Uterus (tissue), 4 donors: ENCODE data around the gene GYPC. TPM values are rescaled to one million over a fixed set of nuclear protein-coding genes. Genes with fewer than 3 reads are reported as not detected.

Source experiments
- DNase-seq, 2 donors: peaks; one replicate each; pipeline ENCODE4 v3.0.0-alpha.2; 2019 to 2020
- H3K27ac ChIP-seq, 2 donors: fragments of 200-600 bp; sonication (generic); 1 replicate in 1 of 2; 2 replicates in 1 of 2; pipeline ENCODE4 v1.5.1; 2016 to 2018
- H3K27me3 ChIP-seq, 2 donors: fragments of 200-600 bp; sonication (generic); one replicate each; pipeline ENCODE4 v1.5.1; 2018 to 2019; ENCODE audit warnings: control low read depth in 1 of 2
- H3K36me3 ChIP-seq, 2 donors: fragments of 200-600 bp; sonication (generic); one replicate each; pipeline ENCODE4 v1.5.1; 2019; ENCODE audit warnings: control low read depth in 1 of 2
- H3K4me1 ChIP-seq, 2 donors: fragments of 200-600 bp; sonication (generic); one replicate each; pipeline ENCODE4 v1.5.1; 2018 to 2019; ENCODE audit warnings: control low read depth in 1 of 2
- H3K4me3 ChIP-seq, 2 donors: fragments of 200-600 bp; sonication (generic); 1 replicate in 1 of 2; 2 replicates in 1 of 2; pipeline ENCODE4 v1.5.1; 2018 to 2019; ENCODE audit warnings: mild to moderate bottlenecking in 1 of 2
- H3K9me3 ChIP-seq, 2 donors: fragments of 200-600 bp; sonication (generic); one replicate each; pipeline ENCODE4 v1.5.1; 2019; ENCODE audit warnings: control low read depth in 1 of 2
- POLR2A ChIP-seq, 2 donors: fragments of 450-650 bp; IDR thresholded peaks; one replicate each; pipeline ENCODE4 v1.6.1; 2016; ENCODE audit warnings: antibody characterized with exemption in 2 of 2, mild to moderate bottlenecking in 1 of 2, moderate library complexity in 1 of 2
- intact Hi-C: fragments of 100-400 bp; cut with DNase I; formaldehyde crosslinking; loops from one replicate; pipeline ENCODE4 v1.15.1; 2023; ENCODE audit warnings: low total_unique reads
- total RNA-seq, 4 donors: library from RNA; depleted of rRNA in 3 of 4; stranded (reverse); fragments of >200 nt in 3 of 4; gene quantifications; one replicate each; pipeline versions ENCODE4 v1.1.0 to v1.2.4, GENCODE V29; 2014 to 2023
- TF ChIP-seq, protein P1 (sequence below), 4 experiments: fragments of 200-600 bp in 2 of 4; fragments of 450-650 bp in 2 of 4; sonication (generic) in 2 of 4; IDR thresholded peaks; one replicate each; pipeline ENCODE4 v1.5.1; 2016 to 2019; ENCODE audit warnings: antibody characterized with exemption in 4 of 4, mild to moderate bottlenecking in 2 of 4, moderate library complexity in 1 of 4
- donor health status: DM: yes; HTN: yes; CAD: no.

GYPC gene
- total RNA-seq, 4 donors from 2014 or later, result 35.1 to 75.0 (median 57.8) TPM

DNA sequence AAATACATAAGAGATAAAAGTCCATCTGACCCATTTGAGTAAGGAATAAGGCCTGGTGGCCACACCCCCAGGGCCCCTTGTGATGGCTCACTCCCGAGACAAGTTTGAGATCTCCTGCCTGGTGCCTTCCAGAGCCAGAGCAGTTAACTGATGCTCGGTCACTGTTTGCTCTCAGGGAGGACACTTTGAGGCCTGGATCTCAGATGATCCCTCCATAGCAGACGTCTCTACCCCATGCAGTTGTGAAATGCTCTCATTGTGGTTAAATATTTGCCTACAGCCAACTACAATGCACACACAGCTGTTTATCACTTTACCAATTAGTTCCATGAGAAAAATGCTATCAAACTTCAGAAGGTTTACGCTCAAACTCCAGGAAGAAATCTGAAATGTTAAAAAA lies 12.3 kb downstream of the GYPC start:
- DNase-seq, result no peak
- Histone ChIP-seq H3K36me3 (no peaks in the 10 kb centered on the region), H3K27ac (no peak overlapping the region), H3K4me1 (peaks cover 0 to 14% of the 10 kb centered on the region in 2 donors), H3K9me3 (no peaks in the 10 kb centered on the region), H3K27me3 (no peaks in the 10 kb centered on the region), H3K4me3 (no peak overlapping the region)
- TF ChIP-seq POLR2A (IDR thresholded peaks at IDR 0.05), result no peak
- TF ChIP-seq, protein P1, sequence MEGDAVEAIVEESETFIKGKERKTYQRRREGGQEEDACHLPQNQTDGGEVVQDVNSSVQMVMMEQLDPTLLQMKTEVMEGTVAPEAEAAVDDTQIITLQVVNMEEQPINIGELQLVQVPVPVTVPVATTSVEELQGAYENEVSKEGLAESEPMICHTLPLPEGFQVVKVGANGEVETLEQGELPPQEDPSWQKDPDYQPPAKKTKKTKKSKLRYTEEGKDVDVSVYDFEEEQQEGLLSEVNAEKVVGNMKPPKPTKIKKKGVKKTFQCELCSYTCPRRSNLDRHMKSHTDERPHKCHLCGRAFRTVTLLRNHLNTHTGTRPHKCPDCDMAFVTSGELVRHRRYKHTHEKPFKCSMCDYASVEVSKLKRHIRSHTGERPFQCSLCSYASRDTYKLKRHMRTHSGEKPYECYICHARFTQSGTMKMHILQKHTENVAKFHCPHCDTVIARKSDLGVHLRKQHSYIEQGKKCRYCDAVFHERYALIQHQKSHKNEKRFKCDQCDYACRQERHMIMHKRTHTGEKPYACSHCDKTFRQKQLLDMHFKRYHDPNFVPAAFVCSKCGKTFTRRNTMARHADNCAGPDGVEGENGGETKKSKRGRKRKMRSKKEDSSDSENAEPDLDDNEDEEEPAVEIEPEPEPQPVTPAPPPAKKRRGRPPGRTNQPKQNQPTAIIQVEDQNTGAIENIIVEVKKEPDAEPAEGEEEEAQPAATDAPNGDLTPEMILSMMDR (IDR thresholded peaks at IDR 0.05), result no peak
- intact Hi-C loops, result no loop called here

DNA sequence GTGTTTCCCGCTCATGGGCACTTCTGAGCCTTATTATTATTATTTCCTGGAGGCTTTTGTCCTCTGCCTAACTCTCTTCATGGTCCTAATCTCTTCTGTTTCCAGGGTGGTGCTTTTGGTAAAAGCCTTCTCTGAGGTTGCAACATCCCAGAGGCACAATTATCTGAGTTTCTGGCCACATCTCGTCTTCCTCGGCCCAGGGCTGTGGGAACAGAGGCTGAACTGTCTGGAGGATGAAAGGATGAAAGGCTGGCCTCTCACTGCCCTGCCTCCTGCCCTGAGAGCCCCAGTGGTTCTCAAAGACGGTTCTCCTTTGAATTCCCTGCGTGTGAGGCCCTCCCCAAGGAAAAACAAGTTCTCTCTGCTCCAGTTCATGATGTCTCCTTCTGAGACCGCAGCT lies 13.8 kb downstream of the GYPC start:
- H3K4me3 ChIP-seq, result no peak overlapping the region
- H3K27me3 ChIP-seq, result no peaks in the 10 kb centered on the region
- H3K9me3 ChIP-seq, result no peaks in the 10 kb centered on the region
- no peaks in the 10 kb centered on the region for H3K36me3 ChIP-seq
- peaks cover 0 to 10% of the 10 kb centered on the region in 2 donors for H3K4me1 ChIP-seq
- peak overlapping the region in 1 of 2 donors; percentile 2 for H3K27ac ChIP-seq
- intact Hi-C loops, result no loop called here
- DNase-seq, result no peak
- no peak for TF ChIP-seq POLR2A (IDR thresholded peaks at IDR 0.05)
- TF ChIP-seq, protein P1 (IDR thresholded peaks at IDR 0.05), result no peak

DNA sequence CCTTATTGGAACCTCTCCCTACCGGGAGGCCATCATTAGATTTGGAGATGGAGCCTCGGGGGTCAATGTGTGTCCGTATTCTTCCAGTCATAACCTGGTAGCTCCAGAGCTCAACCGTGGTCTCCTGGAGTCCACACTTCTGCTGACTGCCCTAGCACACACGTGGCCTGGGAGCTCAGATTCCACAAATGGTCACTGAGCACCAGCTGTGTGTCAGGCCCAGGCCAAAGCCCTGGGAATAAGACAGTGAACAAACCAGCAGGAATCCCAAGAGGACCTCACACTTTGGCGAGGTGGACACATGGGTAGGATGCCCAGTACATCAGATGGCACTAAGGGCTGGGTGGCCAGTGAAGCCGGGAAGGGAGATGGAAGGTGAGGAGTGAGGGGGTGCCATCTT lies 15.5 kb downstream of the GYPC start:
- H3K36me3 ChIP-seq, result no peaks in the 10 kb centered on the region
- H3K27me3 ChIP-seq, result no peaks in the 10 kb centered on the region
- H3K4me3 ChIP-seq, result no peak overlapping the region
- H3K27ac ChIP-seq, result no peak overlapping the region
- intact Hi-C loops, result no loop called here
- TF ChIP-seq, protein P1 (IDR thresholded peaks at IDR 0.05), result no peak
- TF ChIP-seq POLR2A (IDR thresholded peaks at IDR 0.05), result no peak
- no peak for DNase-seq
- H3K9me3 ChIP-seq, result peaks cover 0 to 14% of the 10 kb centered on the region in 2 donors
- no peaks in the 10 kb centered on the region for H3K4me1 ChIP-seq

DNA sequence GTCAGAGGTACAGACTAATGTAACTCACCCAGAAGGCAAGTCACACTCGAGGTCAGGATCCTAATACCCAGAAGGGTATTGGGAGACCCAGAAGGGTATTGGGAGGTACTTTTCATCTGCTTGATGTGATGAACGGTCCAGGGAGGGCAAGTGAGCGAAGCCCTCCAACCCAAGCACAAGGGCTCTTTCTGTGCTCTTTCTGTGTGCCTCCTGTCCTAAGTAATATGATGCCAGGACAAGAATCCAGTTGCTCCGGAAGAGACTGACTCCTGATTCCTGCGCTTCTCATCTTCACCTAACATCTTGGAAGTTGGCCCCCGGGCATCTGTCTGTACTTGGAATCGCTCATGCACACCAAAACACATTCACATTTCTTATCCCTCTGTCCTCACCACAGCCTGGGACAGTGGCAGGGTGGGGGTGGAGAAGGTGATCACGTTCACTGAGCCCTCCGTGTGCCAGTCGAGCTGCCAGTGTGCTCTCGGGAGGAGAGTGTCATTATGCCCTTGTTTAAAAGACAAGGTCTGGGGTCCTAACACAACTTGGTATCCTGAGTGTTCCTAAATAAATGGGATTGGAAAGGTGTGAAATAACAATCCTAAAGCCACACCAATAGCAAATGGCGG lies 17.1 kb downstream of the GYPC start:
- no peaks in the 10 kb centered on the region for H3K36me3 ChIP-seq
- intact Hi-C loops, result no loop called here
- peaks cover 0 to 14% of the 10 kb centered on the region in 2 donors for H3K9me3 ChIP-seq
- DNase-seq, result no peak
- no peaks in the 10 kb centered on the region for H3K27me3 ChIP-seq
- no peaks in the 10 kb centered on the region for H3K4me1 ChIP-seq
- no peak for TF ChIP-seq POLR2A (IDR thresholded peaks at IDR 0.05)
- TF ChIP-seq, protein P1 (IDR thresholded peaks at IDR 0.05), result no peak
- no peak overlapping the region for H3K4me3 ChIP-seq
- H3K27ac ChIP-seq, result no peak overlapping the region

DNA sequence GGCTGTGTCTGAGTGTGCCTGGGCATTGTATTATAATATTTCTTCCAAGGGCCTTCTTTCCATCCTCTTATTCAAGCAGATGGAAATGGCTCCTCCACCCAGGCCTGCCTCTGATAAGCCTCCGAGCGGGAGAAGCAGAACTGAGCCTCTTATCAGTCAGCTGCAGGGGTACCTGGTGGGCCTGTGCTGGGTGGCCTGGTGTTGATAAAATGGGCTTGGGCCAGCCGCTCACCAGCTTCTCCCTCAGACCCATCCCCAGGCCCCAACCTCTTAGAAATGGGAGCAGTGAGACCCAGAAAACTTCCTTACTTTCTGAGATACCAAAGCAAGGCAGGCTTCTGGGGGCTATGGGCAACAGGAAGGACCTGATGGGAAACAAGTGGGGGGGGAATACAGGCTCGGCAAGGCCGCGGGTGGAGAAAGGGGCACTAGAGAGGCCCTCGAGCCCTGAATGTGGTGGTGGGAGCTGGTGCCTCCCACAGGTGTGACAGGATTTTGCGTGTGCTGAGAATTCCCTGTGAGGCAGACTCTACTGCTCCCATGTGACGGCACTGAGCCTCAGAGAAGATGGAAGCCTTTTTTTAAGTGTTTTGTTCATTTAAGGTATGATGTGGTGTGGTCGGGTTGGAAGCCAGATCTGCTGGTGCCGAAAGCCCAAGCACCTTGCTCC lies 18.3 kb downstream of the GYPC start:
- Histone ChIP-seq H3K36me3 (no peaks in the 10 kb centered on the region), H3K4me3 (no peak overlapping the region), H3K27ac (no peak overlapping the region), H3K9me3 (peaks cover 0 to 14% of the 10 kb centered on the region in 2 donors), H3K4me1 (no peaks in the 10 kb centered on the region), H3K27me3 (no peaks in the 10 kb centered on the region)
- intact Hi-C loops, result no loop called here
- TF ChIP-seq POLR2A (IDR thresholded peaks at IDR 0.05), result no peak
- TF ChIP-seq, protein P1 (IDR thresholded peaks at IDR 0.05), result no peak
- no peak for DNase-seq
